ENCODE results near the gene CXCR6.

CXCR6 gene

GRCh38 chr3:45923755-45924154 is 19.5 kb upstream of the CXCR6 start:
- Histone ChIP-seq H3K4me1 (ENCODE audit: insufficient read depth, low read length) (no peaks in the 10 kb centered on the region), H3K9me3 (ENCODE audit: insufficient read depth, low read depth, low read length) (no peaks in the 10 kb centered on the region), H3K27me3 (ENCODE audit: insufficient read depth, low read length) (no peaks in the 10 kb centered on the region), H3K9ac (ENCODE audit: low read depth, low read length) (no peak overlapping the region), H3K27ac (ENCODE audit: low read depth, low read length) (no peak overlapping the region), H3K4me3 (ENCODE audit: low read length) (no peak overlapping the region), H3K36me3 (ENCODE audit: insufficient read depth, low read length) (peaks cover 60% of the 10 kb centered on the region)
- WGBS: 77% methylated on average over 3 of the region's 3 CpGs

- 92% methylated on average over 2 of the region's 2 CpGs for WGBS
- Histone ChIP-seq H3K4me1 (ENCODE audit: insufficient read depth, low read length) (no peaks in the 10 kb centered on the region), H3K4me3 (ENCODE audit: low read length) (no peak overlapping the region), H3K27ac (ENCODE audit: low read depth, low read length) (no peak overlapping the region), H3K9me3 (ENCODE audit: insufficient read depth, low read depth, low read length) (no peaks in the 10 kb centered on the region), H3K9ac (ENCODE audit: low read depth, low read length) (no peak overlapping the region), H3K36me3 (ENCODE audit: insufficient read depth, low read length) (peaks cover 77% of the 10 kb centered on the region), H3K27me3 (ENCODE audit: insufficient read depth, low read length) (no peaks in the 10 kb centered on the region)
Observed at GRCh38 chr3:45927881-45928280, 15.4 kb upstream of the CXCR6 start.

GRCh38 chr3:45929042-45929679 is 14.1 kb upstream of the CXCR6 start:
- no peaks in the 10 kb centered on the region for H3K27me3 ChIP-seq (ENCODE audit: insufficient read depth, low read length)
- H3K4me1 ChIP-seq (ENCODE audit: insufficient read depth, low read length): no peaks in the 10 kb centered on the region
- no peaks in the 10 kb centered on the region for H3K9me3 ChIP-seq (ENCODE audit: insufficient read depth, low read depth, low read length)
- H3K9ac ChIP-seq (ENCODE audit: low read depth, low read length): no peak overlapping the region
- 84% methylated on average over 9 of the region's 9 CpGs for WGBS
- H3K36me3 ChIP-seq (ENCODE audit: insufficient read depth, low read length): peaks cover 72% of the 10 kb centered on the region
- H3K27ac ChIP-seq (ENCODE audit: low read depth, low read length): no peak overlapping the region
- H3K4me3 ChIP-seq (ENCODE audit: low read length): no peak overlapping the region

GRCh38 chr3:45931496-45931895 is 11.8 kb upstream of the CXCR6 start:
- H3K9ac ChIP-seq (ENCODE audit: low read depth, low read length): no peak overlapping the region
- H3K27me3 ChIP-seq (ENCODE audit: insufficient read depth, low read length): no peaks in the 10 kb centered on the region
- no peak overlapping the region for H3K27ac ChIP-seq (ENCODE audit: low read depth, low read length)
- 95% methylated on average over 6 of the region's 6 CpGs for WGBS
- no peak overlapping the region for H3K4me3 ChIP-seq (ENCODE audit: low read length)
- no peaks in the 10 kb centered on the region for H3K4me1 ChIP-seq (ENCODE audit: insufficient read depth, low read length)
- no peaks in the 10 kb centered on the region for H3K9me3 ChIP-seq (ENCODE audit: insufficient read depth, low read depth, low read length)
- H3K36me3 ChIP-seq (ENCODE audit: insufficient read depth, low read length): peaks cover 92% of the 10 kb centered on the region

- Histone ChIP-seq H3K4me3 (ENCODE audit: low read length) (no peak overlapping the region), H3K36me3 (ENCODE audit: insufficient read depth, low read length) (peaks cover 95% of the 10 kb centered on the region), H3K27ac (ENCODE audit: low read depth, low read length) (no peak overlapping the region), H3K9me3 (ENCODE audit: insufficient read depth, low read depth, low read length) (no peaks in the 10 kb centered on the region), H3K27me3 (ENCODE audit: insufficient read depth, low read length) (no peaks in the 10 kb centered on the region), H3K9ac (ENCODE audit: low read depth, low read length) (no peak overlapping the region), H3K4me1 (ENCODE audit: insufficient read depth, low read length) (no peaks in the 10 kb centered on the region)
- 88% methylated on average over 4 of the region's 4 CpGs for WGBS
Observed at GRCh38 chr3:45932112-45932511, 11.2 kb upstream of the CXCR6 start.

GRCh38 chr3:45933591-45933990 is 9.7 kb upstream of the CXCR6 start:
- Histone ChIP-seq H3K27me3 (ENCODE audit: insufficient read depth, low read length) (no peaks in the 10 kb centered on the region), H3K27ac (ENCODE audit: low read depth, low read length) (no peak overlapping the region), H3K9ac (ENCODE audit: low read depth, low read length) (no peak overlapping the region), H3K36me3 (ENCODE audit: insufficient read depth, low read length) (peaks cover 82% of the 10 kb centered on the region), H3K4me1 (ENCODE audit: insufficient read depth, low read length) (no peaks in the 10 kb centered on the region), H3K9me3 (ENCODE audit: insufficient read depth, low read depth, low read length) (no peaks in the 10 kb centered on the region), H3K4me3 (ENCODE audit: low read length) (no peak overlapping the region)
- WGBS: 91% methylated on average over 3 of the region's 4 CpGs

- Histone ChIP-seq H3K4me1 (ENCODE audit: insufficient read depth, low read length) (peaks cover 8% of the 10 kb centered on the region; the same call in 1 of the 2 replicates), H3K27me3 (ENCODE audit: insufficient read depth, low read length) (no peaks in the 10 kb centered on the region), H3K9ac (ENCODE audit: low read depth, low read length) (no peak overlapping the region), H3K4me3 (ENCODE audit: low read length) (no peak overlapping the region), H3K27ac (ENCODE audit: low read depth, low read length) (no peak overlapping the region), H3K9me3 (ENCODE audit: insufficient read depth, low read depth, low read length) (no peaks in the 10 kb centered on the region), H3K36me3 (ENCODE audit: insufficient read depth, low read length) (peaks cover 56% of the 10 kb centered on the region)
- 92% methylated on average over 9 of the region's 9 CpGs for WGBS
Observed at GRCh38 chr3:45936261-45936660, 7.0 kb upstream of the CXCR6 start.

GRCh38 chr3:45937206-45938042 is 5.8 kb upstream of the CXCR6 start:
- no peaks in the 10 kb centered on the region for H3K9me3 ChIP-seq (ENCODE audit: insufficient read depth, low read depth, low read length)
- no peak overlapping the region for H3K4me3 ChIP-seq (ENCODE audit: low read length)
- H3K36me3 ChIP-seq (ENCODE audit: insufficient read depth, low read length): peaks cover 46% of the 10 kb centered on the region
- WGBS: 93% methylated on average over 8 of the region's 8 CpGs
- no peak overlapping the region for H3K27ac ChIP-seq (ENCODE audit: low read depth, low read length)
- no peaks in the 10 kb centered on the region for H3K27me3 ChIP-seq (ENCODE audit: insufficient read depth, low read length)
- H3K9ac ChIP-seq (ENCODE audit: low read depth, low read length): no peak overlapping the region
- peaks cover 8% of the 10 kb centered on the region; the same call in 1 of the 2 replicates for H3K4me1 ChIP-seq (ENCODE audit: insufficient read depth, low read length)

GRCh38 chr3:45938043-45938435 is 5.2 kb upstream of the CXCR6 start:
- H3K9me3 ChIP-seq (ENCODE audit: insufficient read depth, low read depth, low read length): no peaks in the 10 kb centered on the region

GRCh38 chr3:45938864-45939263 is 4.4 kb upstream of the CXCR6 start:
- H3K27ac ChIP-seq (ENCODE audit: low read depth, low read length): no peak overlapping the region
- H3K9me3 ChIP-seq (ENCODE audit: insufficient read depth, low read depth, low read length): no peaks in the 10 kb centered on the region
- H3K9ac ChIP-seq (ENCODE audit: low read depth, low read length): no peak overlapping the region
- H3K36me3 ChIP-seq (ENCODE audit: insufficient read depth, low read length): peaks cover 37% of the 10 kb centered on the region
- no peaks in the 10 kb centered on the region for H3K27me3 ChIP-seq (ENCODE audit: insufficient read depth, low read length)
- WGBS: 39% methylated on average over 4 of the region's 4 CpGs
- H3K4me3 ChIP-seq (ENCODE audit: low read length): no peak overlapping the region
- H3K4me1 ChIP-seq (ENCODE audit: insufficient read depth, low read length): peaks cover 8% of the 10 kb centered on the region; the same call in 1 of the 2 replicates

More at GRCh38 chr3:45938043-45938435, 5.2 kb upstream of the CXCR6 start:
- peaks cover 8% of the 10 kb centered on the region; the same call in 1 of the 2 replicates for H3K4me1 ChIP-seq (ENCODE audit: insufficient read depth, low read length)
- H3K27ac ChIP-seq (ENCODE audit: low read depth, low read length): no peak overlapping the region
- H3K4me3 ChIP-seq (ENCODE audit: low read length): no peak overlapping the region
- no peak overlapping the region for H3K9ac ChIP-seq (ENCODE audit: low read depth, low read length)
- no peaks in the 10 kb centered on the region for H3K27me3 ChIP-seq (ENCODE audit: insufficient read depth, low read length)
- WGBS: 95% methylated on average over 4 of the region's 4 CpGs
- H3K36me3 ChIP-seq (ENCODE audit: insufficient read depth, low read length): peaks cover 44% of the 10 kb centered on the region

- Histone ChIP-seq H3K36me3 (ENCODE audit: insufficient read depth, low read length) (peaks cover 39% of the 10 kb centered on the region), H3K4me3 (ENCODE audit: low read length) (no peak overlapping the region), H3K27ac (ENCODE audit: low read depth, low read length) (no peak overlapping the region), H3K27me3 (ENCODE audit: insufficient read depth, low read length) (no peaks in the 10 kb centered on the region), H3K9me3 (ENCODE audit: insufficient read depth, low read depth, low read length) (no peaks in the 10 kb centered on the region), H3K9ac (ENCODE audit: low read depth, low read length) (no peak overlapping the region), H3K4me1 (ENCODE audit: insufficient read depth, low read length) (peaks cover 8% of the 10 kb centered on the region; the same call in 1 of the 2 replicates)
- 74% methylated on average over 5 of the region's 5 CpGs for WGBS
Observed at GRCh38 chr3:45939341-45939771, 3.9 kb upstream of the CXCR6 start.
